HCT116 (cell line): Measurements from ENCODE around the gene DNASE2. TPM values are rescaled to one million over a fixed set of nuclear protein-coding genes. Genes with fewer than 3 reads are reported as not detected.

ENCODE experiments used
- ATAC-seq: fragments of 200-7000 bp; cut with Tn5 transposase; 2 replicates; pipeline ENCODE4 v1.9.1; 2020; ENCODE audit warnings: mild to moderate bottlenecking, moderate library complexity
- BruUV-seq: library from RNA; stranded (reverse); fragments of 400-500 nt; replicated peaks from 2 replicates; lab custom pipeline; 2021; lab: Mats Ljungman, UMichigan
- CTCF ChIA-PET: fragments of 300-600 bp; sonication (Branson Sonifier 250); formaldehyde crosslinking; loops from one replicate; lab custom pipeline; 2021; ENCODE audit warnings: antibody characterized with exemption; lab: Charles Lee
- POLR2A ChIA-PET: fragments of 300-600, 350-600 bp; sonication (Branson Sonifier 250); formaldehyde crosslinking; loops from one replicate; lab custom pipeline; 2021; ENCODE audit warnings: antibody characterized with exemption; lab: Charles Lee
- RAD21 ChIA-PET, 2 experiments: fragments of 300-600 bp; sonication (Branson Sonifier 250); formaldehyde crosslinking; loops; one replicate each; lab custom pipeline; 2023; ENCODE audit warnings: low total read pairs in 2 of 2; ENCODE audit not compliant: uncharacterized antibody in 2 of 2, unreplicated experiment in 2 of 2, low non-redundant PET in 1 of 2; lab: Charles Lee
- DNase-seq: peaks from one replicate; pipeline ENCODE4 v3.0.0-alpha.2; 2010; ENCODE audit warnings: low read depth, low spot score
- H2AFZ ChIP-seq: fragments of 200-600 bp; shearing (Covaris generic), sonication (generic); 2 replicates; pipeline ENCODE4 v1.6.1; 2017; ENCODE audit warnings: low read depth, mixed run types, mixed read lengths, antibody characterized with exemption, low read length; ENCODE audit not compliant: poor library complexity, severe bottlenecking
- H3K27ac ChIP-seq: 2 replicates; pipeline ENCODE4 v1.5.1; 2012; ENCODE audit warnings: low read depth, low read length
- H3K27me3 ChIP-seq: fragments of 200-600 bp; sonication (generic); 2 replicates; pipeline ENCODE4 v1.6.1; 2016; ENCODE audit warnings: mixed run types, low read length, mixed read lengths; ENCODE audit not compliant: insufficient read depth
- H3K36me3 ChIP-seq, 2 experiments: fragments of 200-500 bp in 1 of 2; fragments of 200-600 bp in 1 of 2; sonication (Bioruptor generic) in 1 of 2; sonication (generic) in 1 of 2; 2 replicates each; pipeline versions ENCODE4 v1.5.1 to v1.6.1; 2014 to 2016; ENCODE audit warnings: low read length in 2 of 2, inconsistent platforms in 1 of 2, mixed read lengths in 1 of 2, mixed run types in 1 of 2; ENCODE audit not compliant: insufficient read depth in 2 of 2, control insufficient read depth in 1 of 2
- H3K4me1 ChIP-seq, 2 experiments: fragments of 200-600 bp in 1 of 2; sonication (generic) in 1 of 2; 2 replicates each; pipeline versions ENCODE4 v1.5.1 to v1.6.1; 2012 to 2017; ENCODE audit warnings: low read length in 2 of 2, inconsistent platforms in 1 of 2, mild to moderate bottlenecking in 1 of 2, mixed read lengths in 1 of 2, mixed run types in 1 of 2, moderate library complexity in 1 of 2; ENCODE audit not compliant: insufficient read depth in 2 of 2, control insufficient read depth in 1 of 2
- H3K4me2 ChIP-seq: fragments of 200-600 bp; sonication (generic); 2 replicates; pipeline ENCODE4 v1.6.1; 2017; ENCODE audit warnings: mixed run types, low read length, mixed read lengths
- H3K4me3 ChIP-seq, 2 experiments: fragments of 200-600 bp in 1 of 2; sonication (generic) in 1 of 2; replicated peaks in 1 of 2; 2 replicates each; pipeline ENCODE4 v1.5.1; 2011 to 2016; ENCODE audit warnings: low read length in 2 of 2, control low read depth in 1 of 2, low read depth in 1 of 2, mild to moderate bottlenecking in 1 of 2, mixed read lengths in 1 of 2, mixed run types in 1 of 2
- H3K79me2 ChIP-seq: fragments of 200-600 bp; sonication (generic); 2 replicates; pipeline ENCODE4 v1.6.1; 2017; ENCODE audit warnings: mild to moderate bottlenecking, mixed run types, low read length, moderate library complexity, mixed read lengths; ENCODE audit not compliant: insufficient read depth
- H3K9ac ChIP-seq: fragments of 200-600 bp; sonication (generic); 2 replicates; pipeline ENCODE4 v1.6.1; 2016; ENCODE audit warnings: low read length, mixed read lengths
- H3K9me2 ChIP-seq: fragments of 200-600 bp; sonication (generic), shearing (Covaris generic); 2 replicates; pipeline ENCODE4 v1.6.1; 2017; ENCODE audit warnings: mixed run types, mild to moderate bottlenecking, moderate library complexity; ENCODE audit not compliant: insufficient read depth
- H3K9me3 ChIP-seq, 2 experiments: fragments of 200-500 bp in 1 of 2; fragments of 200-600 bp in 1 of 2; sonication (Bioruptor generic) in 1 of 2; sonication (generic) in 1 of 2; 2 replicates each; pipeline ENCODE4 v1.6.1; 2014 to 2017; ENCODE audit warnings: low read length in 2 of 2, mixed read lengths in 2 of 2, inconsistent platforms in 1 of 2, low read depth in 1 of 2, mild to moderate bottlenecking in 1 of 2, mixed run types in 1 of 2, moderate library complexity in 1 of 2; ENCODE audit not compliant: control insufficient read depth in 1 of 2, insufficient read depth in 1 of 2
- H4K20me1 ChIP-seq: fragments of 200-600 bp; sonication (generic), shearing (Covaris generic); 2 replicates; pipeline ENCODE4 v1.6.1; 2017; ENCODE audit warnings: mixed run types, mild to moderate bottlenecking, moderate library complexity; ENCODE audit not compliant: insufficient read depth
- EZH2 ChIP-seq: fragments of 200-600 bp; sonication (generic); IDR thresholded peaks from 2 replicates; pipeline ENCODE4 v1.6.1; 2017; ENCODE audit warnings: antibody characterized with exemption, mixed run types
- FOSL1 ChIP-seq: IDR thresholded peaks from 2 replicates; pipeline ENCODE4 v1.6.1; 2012; ENCODE audit warnings: low read depth
- MAX ChIP-seq: IDR thresholded peaks from 2 replicates; pipeline ENCODE4 v1.6.1; 2012
- SRF ChIP-seq: IDR thresholded peaks from 2 replicates; pipeline ENCODE4 v1.6.1; 2012; ENCODE audit warnings: low read depth
- intact Hi-C: fragments of 100-400 bp; cut with micrococcal nuclease; formaldehyde crosslinking; loops from 2 replicates; pipeline ENCODE4 v1.10.0; 2022
- total RNA-seq: library from RNA; stranded (reverse); gene quantifications from one replicate; pipeline ENCODE4 v1.2.1, GENCODE V29; 2021; ENCODE audit not compliant: unreplicated experiment
- TF ChIP-seq, protein P1 (sequence below): IDR thresholded peaks from 2 replicates; pipeline ENCODE4 v1.6.1; 2012; ENCODE audit warnings: low read depth
- TF ChIP-seq, protein P2 (sequence below): IDR thresholded peaks from 2 replicates; pipeline ENCODE4 v1.6.1; 2012

DNASE2 gene
- total RNA-seq, 1 experiment from 2014 or later = 36.6 TPM

GRCh38 chr19:12880551-12881171, 588 bp downstream of the DNASE2 start:
- CTCF ChIA-PET = interaction anchor here (1.3 to 1.8 kb wide), 3 partner anchors 115 to 123 kb away, joined by 3 to 6 read pairs (median 4); no protein-coding TSS in a partner anchor
- Histone ChIP-seq H3K27me3 (no peaks in the 10 kb centered on the region), H3K79me2 (no peaks in the 10 kb centered on the region), H3K9me2 (no peaks in the 10 kb centered on the region), H3K9me3 (peaks cover 0 to 14% of the 10 kb centered on the region in 2 experiments; a peak in 2 of 4 replicates), H3K4me3 (peak overlapping the region; percentile 77 to 94), H3K4me2 (peak overlapping the region; percentile 98), H3K9ac (peak overlapping the region; percentile 74)
- intact Hi-C loops = no loop called here
- DNase-seq = no peak
- ATAC-seq = peak; percentile 56
- POLR2A ChIA-PET = interaction anchor here (1.0 to 1.8 kb wide), 2 partner anchors 9 to 10 kb away, joined by 3 to 14 read pairs; partner anchors contain the start of gene GCDH
- TSS peak; percentile 68 for BruUV-seq
- RAD21 ChIA-PET = no interaction called here
- TF ChIP-seq MAX (no peak), EZH2 (no peak), SRF (no peak), FOSL1 (no peak)
- TF ChIP-seq, protein P1, sequence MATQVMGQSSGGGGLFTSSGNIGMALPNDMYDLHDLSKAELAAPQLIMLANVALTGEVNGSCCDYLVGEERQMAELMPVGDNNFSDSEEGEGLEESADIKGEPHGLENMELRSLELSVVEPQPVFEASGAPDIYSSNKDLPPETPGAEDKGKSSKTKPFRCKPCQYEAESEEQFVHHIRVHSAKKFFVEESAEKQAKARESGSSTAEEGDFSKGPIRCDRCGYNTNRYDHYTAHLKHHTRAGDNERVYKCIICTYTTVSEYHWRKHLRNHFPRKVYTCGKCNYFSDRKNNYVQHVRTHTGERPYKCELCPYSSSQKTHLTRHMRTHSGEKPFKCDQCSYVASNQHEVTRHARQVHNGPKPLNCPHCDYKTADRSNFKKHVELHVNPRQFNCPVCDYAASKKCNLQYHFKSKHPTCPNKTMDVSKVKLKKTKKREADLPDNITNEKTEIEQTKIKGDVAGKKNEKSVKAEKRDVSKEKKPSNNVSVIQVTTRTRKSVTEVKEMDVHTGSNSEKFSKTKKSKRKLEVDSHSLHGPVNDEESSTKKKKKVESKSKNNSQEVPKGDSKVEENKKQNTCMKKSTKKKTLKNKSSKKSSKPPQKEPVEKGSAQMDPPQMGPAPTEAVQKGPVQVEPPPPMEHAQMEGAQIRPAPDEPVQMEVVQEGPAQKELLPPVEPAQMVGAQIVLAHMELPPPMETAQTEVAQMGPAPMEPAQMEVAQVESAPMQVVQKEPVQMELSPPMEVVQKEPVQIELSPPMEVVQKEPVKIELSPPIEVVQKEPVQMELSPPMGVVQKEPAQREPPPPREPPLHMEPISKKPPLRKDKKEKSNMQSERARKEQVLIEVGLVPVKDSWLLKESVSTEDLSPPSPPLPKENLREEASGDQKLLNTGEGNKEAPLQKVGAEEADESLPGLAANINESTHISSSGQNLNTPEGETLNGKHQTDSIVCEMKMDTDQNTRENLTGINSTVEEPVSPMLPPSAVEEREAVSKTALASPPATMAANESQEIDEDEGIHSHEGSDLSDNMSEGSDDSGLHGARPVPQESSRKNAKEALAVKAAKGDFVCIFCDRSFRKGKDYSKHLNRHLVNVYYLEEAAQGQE = no peak
- TF ChIP-seq, protein P2, sequence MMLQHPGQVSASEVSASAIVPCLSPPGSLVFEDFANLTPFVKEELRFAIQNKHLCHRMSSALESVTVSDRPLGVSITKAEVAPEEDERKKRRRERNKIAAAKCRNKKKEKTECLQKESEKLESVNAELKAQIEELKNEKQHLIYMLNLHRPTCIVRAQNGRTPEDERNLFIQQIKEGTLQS = no peak
- TF ChIP-seq, all 23 proteins: peak for 0
- Histone ChIP-seq H4K20me1 (no peaks in the 10 kb centered on the region), H2AFZ (no peak overlapping the region), H3K27ac (peak overlapping the region; percentile 68), H3K4me1 (peaks cover 6 to 15% of the 10 kb centered on the region in 2 experiments; a peak in 3 of 4 replicates), H3K36me3 (0 out of 4 replicates have a peak, but pooled peaks cover 0 to 4% of the 10 kb centered on the region in 2 experiments)
